Muscle of leg (tissue), 11 donors: Measurements from ENCODE around the gene SIL1. TPM values are rescaled to one million over a fixed set of nuclear protein-coding genes. Genes with fewer than 3 reads are reported as not detected.
A peak's percentile ranks its signal among the peaks of the same experiment; 100 is the strongest.

ENCODE experiments used
- DNase-seq: peaks from one replicate; pipeline ENCODE4 v3.0.0; 2013
- H3K27ac ChIP-seq: one replicate; pipeline ENCODE4 v1.5.1; 2013; ENCODE audit warnings: mild to moderate bottlenecking, low read length, control low read depth
- H3K27me3 ChIP-seq: one replicate; pipeline ENCODE4 v1.6.1; 2013; ENCODE audit warnings: low read length; ENCODE audit not compliant: control insufficient read depth, insufficient read depth
- H3K36me3 ChIP-seq: one replicate; pipeline ENCODE4 v1.6.1; 2013; ENCODE audit warnings: low read length; ENCODE audit not compliant: control insufficient read depth, insufficient read depth
- H3K4me1 ChIP-seq: one replicate; pipeline ENCODE4 v1.6.1; 2013; ENCODE audit warnings: low read length; ENCODE audit not compliant: control insufficient read depth, insufficient read depth
- H3K4me3 ChIP-seq: one replicate; pipeline ENCODE4 v1.5.1; 2013; ENCODE audit warnings: low read length, control low read depth
- H3K9me3 ChIP-seq: replicated peaks from 2 replicates; pipeline ENCODE4 v1.6.1; 2013; ENCODE audit warnings: low read depth, low read length; ENCODE audit not compliant: control insufficient read depth
- WGBS: methylation state at CpG from one replicate; pipeline ENCODE4 v1.1.5; 2013; ENCODE audit warnings: missing lambda C conversion rate; ENCODE audit not compliant: insufficient coverage; 5-methylcytosine and 5-hydroxymethylcytosine counted together
- polyA plus RNA-seq, 8 donors: library from polyadenylated mRNA; unstranded; fragments of 120-200 nt; gene quantifications; one replicate each; pipeline versions ENCODE4 v1.2.1 to v1.2.3, GENCODE V29; 2013; ENCODE audit warnings: inconsistent platforms in 1 of 8, low replicate concordance in 1 of 8; ENCODE audit not compliant: insufficient read length in 8 of 8, insufficient read depth in 1 of 8
- total RNA-seq: library from RNA; stranded (reverse); fragments of 120-200 nt; gene quantifications from one replicate; pipeline ENCODE4 v1.2.4, GENCODE V29; 2013

Gene SIL1
- total and polyA plus RNA-seq, 9 donors, result 20.0 to 34.7 (median 26.4) TPM

DNA sequence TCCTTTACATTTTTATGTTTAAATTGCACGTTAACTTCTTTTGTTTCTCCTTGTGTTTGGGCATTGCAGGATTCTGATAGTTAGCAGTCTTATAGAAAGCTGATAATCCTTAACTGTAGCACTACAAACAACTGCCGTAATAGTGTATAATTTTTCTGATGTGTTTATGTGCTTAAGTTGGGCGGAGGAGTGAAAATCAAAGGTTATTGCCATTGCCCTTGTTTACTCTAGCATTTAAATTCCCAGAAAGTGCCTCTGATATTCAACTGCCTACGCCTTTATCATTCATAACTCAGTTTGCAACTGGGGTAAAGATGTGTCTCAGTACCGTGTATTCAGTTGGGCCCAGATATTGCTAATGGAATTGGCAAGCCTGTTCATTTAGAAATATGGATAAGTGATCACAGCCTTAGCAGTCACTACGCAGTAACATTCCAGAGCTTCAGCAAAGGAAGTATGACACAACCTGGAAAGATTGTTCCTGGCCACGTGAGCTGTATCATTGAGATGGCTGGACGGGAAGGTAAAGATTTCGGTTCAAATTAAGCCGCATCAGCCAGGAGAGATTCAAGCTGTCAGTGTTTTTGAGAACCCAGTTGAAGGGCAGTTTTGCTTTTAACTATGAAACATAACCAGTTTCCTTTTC is 294.9 kb downstream of the SIL1 start:
- Histone ChIP-seq H3K4me1 (no peaks in the 10 kb centered on the region), H3K27ac (peak overlapping the region; percentile 62)
- peak; percentile 89 for DNase-seq

DNA sequence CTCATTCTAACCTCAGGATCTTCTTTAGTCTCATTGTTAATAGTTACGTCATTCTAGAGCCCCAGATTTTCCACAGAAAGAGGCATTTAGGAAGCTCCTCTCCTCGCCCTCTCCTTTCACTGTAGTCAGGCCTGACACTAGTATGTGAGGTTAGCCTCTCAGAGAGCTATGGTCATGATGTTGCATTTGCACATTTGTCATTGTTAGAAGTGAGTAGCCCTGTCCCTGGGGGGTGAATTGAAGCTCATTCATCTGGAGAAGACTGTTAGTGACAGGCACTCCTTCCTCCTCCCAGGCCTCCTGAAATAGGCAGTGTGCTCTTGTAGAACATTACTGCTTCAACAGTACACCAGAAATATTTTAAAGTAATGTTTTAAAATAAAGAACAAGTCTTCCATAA is 296.5 kb downstream of the SIL1 start:
- H3K9me3 ChIP-seq, result no peaks in the 10 kb centered on the region
- no peak for DNase-seq
- no peak overlapping the region for H3K4me3 ChIP-seq
- no peaks in the 10 kb centered on the region for H3K4me1 ChIP-seq
- peaks cover 40% of the 10 kb centered on the region for H3K36me3 ChIP-seq
- WGBS, result no CpG with 5 or more reads among the region's 2 CpGs
- no peaks in the 10 kb centered on the region for H3K27me3 ChIP-seq
- H3K27ac ChIP-seq, result peak overlapping the region; percentile 30

More for the DNA sequence above, 294.9 kb downstream of the SIL1 start:
- H3K27me3 ChIP-seq, result no peaks in the 10 kb centered on the region
- H3K9me3 ChIP-seq, result no peaks in the 10 kb centered on the region
- no peak overlapping the region for H3K4me3 ChIP-seq
- peaks cover 44% of the 10 kb centered on the region for H3K36me3 ChIP-seq
- 67% methylated on average over 1 of the region's 10 CpGs for WGBS

DNA sequence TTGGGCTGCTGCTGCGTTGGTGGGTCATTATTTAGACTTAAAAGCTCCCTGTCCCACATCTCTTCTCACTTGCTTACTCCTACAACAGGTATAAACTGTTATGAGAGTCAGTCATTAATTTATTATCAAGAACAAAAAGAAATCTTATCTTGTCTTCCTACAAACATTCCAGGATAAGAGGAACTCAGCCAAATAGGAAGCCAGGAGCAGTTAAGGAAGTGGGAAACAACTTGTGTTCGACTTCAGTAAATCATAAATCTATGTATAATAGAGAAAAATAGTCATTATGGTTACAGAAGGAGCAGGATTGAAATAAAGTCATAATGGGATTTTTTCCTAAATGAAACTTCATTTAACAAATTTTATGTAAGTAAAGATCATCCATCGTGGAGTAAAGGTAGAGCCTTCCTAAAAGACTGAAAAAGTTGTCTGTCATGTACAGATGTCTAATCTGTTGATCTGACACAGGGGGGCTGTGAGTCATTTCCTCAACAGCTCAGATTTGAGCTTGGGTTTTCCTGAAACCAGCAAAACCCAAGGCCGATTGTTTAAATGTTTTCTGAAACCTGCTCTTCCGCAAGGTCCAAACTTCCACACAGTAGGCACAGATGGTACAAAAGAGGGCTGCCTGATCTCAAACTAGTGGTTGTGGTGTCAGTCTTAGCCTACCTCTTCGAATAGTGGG is 297.7 kb downstream of the SIL1 start:
- Histone ChIP-seq H3K27me3 (no peaks in the 10 kb centered on the region), H3K4me3 (no peak overlapping the region), H3K9me3 (no peaks in the 10 kb centered on the region), H3K36me3 (peaks cover 36% of the 10 kb centered on the region), H3K4me1 (no peaks in the 10 kb centered on the region), H3K27ac (no peak overlapping the region)
- no peak for DNase-seq
- WGBS, result 83% methylated on average over 2 of the region's 6 CpGs

DNA sequence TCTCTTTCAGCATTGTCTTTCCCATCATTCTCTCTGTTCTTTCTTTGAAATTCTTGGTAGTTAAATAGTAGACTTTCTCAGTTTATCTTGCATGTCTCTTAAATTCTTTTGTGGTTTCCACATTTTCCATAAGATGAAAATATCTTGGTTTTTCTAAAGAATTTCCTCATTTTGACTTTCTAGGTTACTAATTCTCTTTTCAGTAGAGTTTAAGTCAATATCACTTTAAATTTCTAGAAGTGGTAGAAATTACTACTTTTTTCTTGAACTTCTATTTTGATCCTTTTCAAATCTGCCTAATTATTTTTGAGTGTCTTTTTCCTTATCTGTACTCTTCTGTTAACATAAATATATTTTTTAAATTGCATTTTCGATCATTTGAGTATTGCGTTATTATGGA is 299.4 kb downstream of the SIL1 start:
- H3K4me1 ChIP-seq, result no peaks in the 10 kb centered on the region
- H3K4me3 ChIP-seq, result no peak overlapping the region
- no peak for DNase-seq
- H3K27ac ChIP-seq, result no peak overlapping the region
- H3K9me3 ChIP-seq, result no peaks in the 10 kb centered on the region
- H3K27me3 ChIP-seq, result no peaks in the 10 kb centered on the region
- WGBS, result no CpG with 5 or more reads among the region's 2 CpGs
- peaks cover 22% of the 10 kb centered on the region for H3K36me3 ChIP-seq

DNA sequence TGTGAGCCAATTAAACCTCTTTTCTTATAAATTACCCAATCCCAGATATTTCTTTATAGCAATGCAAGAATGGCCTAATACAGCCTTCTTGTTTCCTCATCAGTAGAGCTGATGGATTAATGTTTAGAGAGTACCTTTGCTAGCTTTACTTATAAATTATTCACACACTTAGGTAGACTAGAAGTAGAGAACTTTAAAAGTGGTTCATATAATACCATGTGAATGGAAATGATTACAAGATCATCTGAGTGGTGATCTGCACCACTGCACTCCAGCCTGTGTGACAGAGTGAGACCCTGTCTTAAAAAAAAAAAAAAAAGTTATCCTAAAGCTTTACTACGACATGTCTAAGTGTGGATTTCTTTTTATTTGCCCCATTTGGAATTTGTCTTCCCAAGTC is 299.9 kb downstream of the SIL1 start:
- no peak for DNase-seq
- Histone ChIP-seq H3K27ac (no peak overlapping the region), H3K9me3 (no peaks in the 10 kb centered on the region), H3K4me3 (no peak overlapping the region), H3K27me3 (no peaks in the 10 kb centered on the region), H3K36me3 (peaks cover 22% of the 10 kb centered on the region), H3K4me1 (no peaks in the 10 kb centered on the region)
- WGBS, result no CpG with 5 or more reads among the region's 1 CpG

Other genes starting within 250 kb of the SIL1 start
- 255 TPM for gene MATR3, start 95.4 kb upstream of the SIL1 start, total RNA-seq
- 100 to 1,000 TPM; 262 to 369 (median 307) TPM for gene MATR3, start 95.4 kb upstream of the SIL1 start, polyA plus RNA-seq
- 54.0 TPM for gene PAIP2, start 143.5 kb upstream of the SIL1 start, total RNA-seq
- 100 to 1,000 TPM in 7 of 8 donors, 10 to 100 TPM in 1; 94.9 to 146 (median 123) TPM for gene PAIP2, start 143.5 kb upstream of the SIL1 start, polyA plus RNA-seq
- 0.04 TPM for gene SLC23A1, start 184.9 kb upstream of the SIL1 start, total RNA-seq
- 1 to 10 TPM in 2 of 8 donors, under 1 TPM in 6; 0.11 to 2.1 (median 0.34) TPM for gene SLC23A1, start 184.9 kb upstream of the SIL1 start, polyA plus RNA-seq
- gene MZB1, start 191.5 kb upstream of the SIL1 start, total RNA-seq, result 0.62 TPM
- under 1 TPM; 0.22 to 0.95 (median 0.42) TPM for gene MZB1, start 191.5 kb upstream of the SIL1 start, polyA plus RNA-seq
- 18.8 TPM for gene PROB1, start 196.7 kb upstream of the SIL1 start, total RNA-seq
- 10 to 100 TPM; 27.8 to 54.2 (median 39.3) TPM for gene PROB1, start 196.7 kb upstream of the SIL1 start, polyA plus RNA-seq
- 12.5 TPM for gene SPATA24, start 205.7 kb upstream of the SIL1 start, total RNA-seq
- gene SPATA24, start 205.7 kb upstream of the SIL1 start, polyA plus RNA-seq, result 10 to 100 TPM in 5 of 8 donors, 1 to 10 TPM in 3; 6.9 to 14.5 (median 10.1) TPM
- gene DNAJC18, start 241.2 kb upstream of the SIL1 start, total RNA-seq, result 15.3 TPM
- 10 to 100 TPM; 15.9 to 29.9 (median 20.5) TPM for gene DNAJC18, start 241.2 kb upstream of the SIL1 start, polyA plus RNA-seq